GM12891 (cell line): Measurements from ENCODE around the gene MRPS11.

Experiments
- POLR2A ChIP-seq: IDR thresholded peaks from 2 replicates; pipeline ENCODE4 v1.6.1; 2011; ENCODE audit warnings: low read depth, low read length, control low read depth
- SPI1 ChIP-seq: IDR thresholded peaks from 2 replicates; pipeline ENCODE4 v1.6.1; 2011; ENCODE audit warnings: low read depth, low read length, control low read depth
- TAF1 ChIP-seq: IDR thresholded peaks from 2 replicates; pipeline ENCODE4 v1.6.1; 2011; ENCODE audit warnings: low read depth, low read length, control low read depth

DNA sequence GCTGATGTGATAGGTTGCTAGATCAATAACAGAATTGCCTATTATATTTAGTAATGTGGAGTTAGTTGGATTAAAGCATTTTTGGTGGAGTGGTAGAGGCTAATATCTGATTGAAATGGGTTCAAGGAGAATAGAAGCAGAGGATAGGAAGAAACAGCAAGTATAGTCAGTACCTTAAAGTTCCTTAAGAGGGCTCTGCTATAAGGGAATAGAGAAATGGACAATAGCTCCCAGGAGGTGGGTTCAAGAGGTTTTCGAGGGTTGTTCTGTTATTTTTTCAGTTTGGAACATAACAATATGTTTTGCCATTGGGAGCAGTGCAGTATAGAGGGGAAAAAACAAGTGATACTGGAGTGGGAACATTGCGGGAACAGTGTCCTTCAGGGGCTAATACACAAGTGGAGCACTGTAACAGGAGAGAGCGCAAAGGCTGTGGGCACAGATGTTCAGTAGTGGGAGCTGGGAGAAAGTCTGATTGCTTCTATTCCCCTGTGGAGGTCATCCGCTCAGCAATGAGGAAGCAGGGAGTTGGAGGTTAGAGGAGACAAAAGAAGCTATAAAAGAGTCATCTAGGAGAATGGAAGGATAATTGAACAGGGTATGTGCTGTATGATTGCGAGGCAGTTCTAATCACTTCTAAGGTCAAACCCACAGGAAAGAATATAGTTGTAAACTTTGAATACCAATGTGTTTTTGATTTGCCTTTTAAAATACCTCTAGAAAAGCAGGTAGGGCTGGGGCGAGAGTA is 3.3 kb downstream of the MRPS11 start:
- TF ChIP-seq POLR2A (no peak), TAF1 (no peak), SPI1 (no peak)
